HEK293T (cell line): ENCODE data around the gene SZT2.

Experiments
- BHLHE40 ChIP-seq: fragments of 450-650 bp; IDR thresholded peaks from 2 replicates; pipeline ENCODE4 v1.6.1; 2016; ENCODE audit warnings: mild to moderate bottlenecking, moderate library complexity, borderline replicate concordance
- ELF4 ChIP-seq: fragments of 450-650 bp; IDR thresholded peaks from 2 replicates; pipeline ENCODE4 v1.6.1; 2017; ENCODE audit warnings: antibody characterized with exemption
- FOXM1 ChIP-seq: fragments of 450-650 bp; IDR thresholded peaks from 2 replicates; pipeline ENCODE4 v1.6.1; 2017; ENCODE audit warnings: mild to moderate bottlenecking, borderline replicate concordance

- TF ChIP-seq ELF4 (no peak), FOXM1 (no peak), BHLHE40 (no peak)
Measured at GRCh38 chr1:43451157-43451591, 61.5 kb downstream of the SZT2 start.
